SU-DHL-6 (cell line): ENCODE data around the gene NXPH4.

ENCODE experiments used
- H2AFZ ChIP-seq: fragments of 200-600 bp; sonication (generic); 2 replicates; pipeline ENCODE4 v1.6.1; 2014; ENCODE audit warnings: low read depth, mild to moderate bottlenecking, moderate library complexity, mixed read lengths, antibody characterized with exemption, low read length; ENCODE audit not compliant: severe bottlenecking
- H3F3A ChIP-seq: fragments of 200-600 bp; shearing (Covaris generic); 2 replicates; pipeline ENCODE4 v1.6.0; 2016; ENCODE audit warnings: antibody characterized with exemption, mild to moderate bottlenecking; ENCODE audit not compliant: insufficient read depth
- H3K27ac ChIP-seq: fragments of 200-600 bp; sonication (generic); 2 replicates; pipeline ENCODE4 v1.5.1; 2016; ENCODE audit warnings: low read depth, mild to moderate bottlenecking, low read length, moderate library complexity, mixed read lengths
- H3K27me3 ChIP-seq: fragments of 200-600 bp; sonication (generic), shearing (Covaris generic); 2 replicates; pipeline ENCODE4 v1.6.0; 2014; ENCODE audit warnings: mild to moderate bottlenecking, low read length
- H3K36me3 ChIP-seq: fragments of 200-600 bp; sonication (generic); 2 replicates; pipeline ENCODE4 v1.6.1; 2014; ENCODE audit warnings: mild to moderate bottlenecking, low read length, mixed read lengths
- H3K4me2 ChIP-seq: fragments of 300-600, 200-600 bp; shearing (Covaris generic), sonication (generic); 2 replicates; pipeline ENCODE4 v1.6.0; 2014; ENCODE audit warnings: low read length, low read depth, mild to moderate bottlenecking; ENCODE audit not compliant: poor library complexity, severe bottlenecking
- H3K4me3 ChIP-seq: fragments of 200-600 bp; sonication (generic); 2 replicates; pipeline ENCODE4 v1.5.1; 2014; ENCODE audit warnings: antibody characterized with exemption, low read length, mild to moderate bottlenecking, mixed read lengths; ENCODE audit not compliant: insufficient read depth, poor library complexity, severe bottlenecking
- H3K79me2 ChIP-seq: fragments of 200-600 bp; sonication (generic); 2 replicates; pipeline ENCODE4 v1.6.1; 2014; ENCODE audit warnings: mild to moderate bottlenecking, low read length, moderate library complexity; ENCODE audit not compliant: insufficient read depth
- H3K9ac ChIP-seq: fragments of 200-600 bp; sonication (generic); 2 replicates; pipeline ENCODE4 v1.7.0; 2014; ENCODE audit warnings: mild to moderate bottlenecking, low read length
- H3K9me2 ChIP-seq: fragments of 200-600 bp; sonication (generic); replicated peaks from 2 replicates; pipeline ENCODE4 v1.6.1; 2014; ENCODE audit warnings: low read length; ENCODE audit not compliant: insufficient read depth
- H3K9me3 ChIP-seq: fragments of 200-600 bp; sonication (generic); 2 replicates; pipeline ENCODE4 v1.6.1; 2014; ENCODE audit warnings: low read length, mixed read lengths; ENCODE audit not compliant: insufficient read depth
- H4K20me1 ChIP-seq: fragments of 200-600 bp; sonication (generic); 2 replicates; pipeline ENCODE4 v1.6.1; 2014; ENCODE audit warnings: low read depth, mild to moderate bottlenecking, antibody characterized with exemption, low read length, moderate library complexity, mixed read lengths
- EZH2phosphoT487 ChIP-seq: fragments of 200-600 bp; sonication (generic), shearing (Covaris generic); conservative IDR thresholded peaks from 2 replicates; pipeline ENCODE4 v1.6.1; 2018; ENCODE audit warnings: mild to moderate bottlenecking, antibody characterized with exemption, low read length, moderate library complexity, mixed read lengths
- TF ChIP-seq, protein P1 (sequence below): fragments of 200-600 bp; sonication (generic); IDR thresholded peaks from one replicate; pipeline ENCODE4 v1.5.1; 2017; ENCODE audit warnings: antibody characterized with exemption, mild to moderate bottlenecking, low read length, moderate library complexity; ENCODE audit not compliant: insufficient read depth, poor library complexity, severe bottlenecking

Gene NXPH4

DNA sequence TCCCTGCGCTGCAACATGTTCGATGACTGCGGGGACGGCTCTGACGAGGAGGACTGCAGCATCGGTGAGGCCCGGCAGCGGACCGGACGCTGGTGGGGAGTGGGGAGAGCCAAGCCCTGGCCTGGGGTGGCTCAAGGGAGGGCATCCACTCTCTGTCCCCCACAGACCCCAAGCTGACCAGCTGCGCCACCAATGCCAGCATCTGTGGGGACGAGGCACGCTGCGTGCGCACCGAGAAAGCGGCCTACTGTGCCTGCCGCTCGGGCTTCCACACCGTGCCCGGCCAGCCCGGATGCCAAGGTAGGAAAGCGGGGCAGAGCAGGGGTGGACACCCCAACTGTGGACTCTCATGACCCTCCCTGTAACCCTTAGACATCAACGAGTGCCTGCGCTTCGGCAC is 11.4 kb upstream of the NXPH4 start:
- H3K9me2 ChIP-seq = no peaks in the 10 kb centered on the region
- no peak overlapping the region for H3K4me3 ChIP-seq
- no peak overlapping the region for H3K27ac ChIP-seq
- no peaks in the 10 kb centered on the region for H3K9me3 ChIP-seq
- H3K4me2 ChIP-seq = no peak overlapping the region
- H2AFZ ChIP-seq = no peak overlapping the region
- no peaks in the 10 kb centered on the region for H3F3A ChIP-seq
- no peaks in the 10 kb centered on the region for H3K36me3 ChIP-seq
- no peaks in the 10 kb centered on the region for H3K27me3 ChIP-seq
- TF ChIP-seq, protein P1, sequence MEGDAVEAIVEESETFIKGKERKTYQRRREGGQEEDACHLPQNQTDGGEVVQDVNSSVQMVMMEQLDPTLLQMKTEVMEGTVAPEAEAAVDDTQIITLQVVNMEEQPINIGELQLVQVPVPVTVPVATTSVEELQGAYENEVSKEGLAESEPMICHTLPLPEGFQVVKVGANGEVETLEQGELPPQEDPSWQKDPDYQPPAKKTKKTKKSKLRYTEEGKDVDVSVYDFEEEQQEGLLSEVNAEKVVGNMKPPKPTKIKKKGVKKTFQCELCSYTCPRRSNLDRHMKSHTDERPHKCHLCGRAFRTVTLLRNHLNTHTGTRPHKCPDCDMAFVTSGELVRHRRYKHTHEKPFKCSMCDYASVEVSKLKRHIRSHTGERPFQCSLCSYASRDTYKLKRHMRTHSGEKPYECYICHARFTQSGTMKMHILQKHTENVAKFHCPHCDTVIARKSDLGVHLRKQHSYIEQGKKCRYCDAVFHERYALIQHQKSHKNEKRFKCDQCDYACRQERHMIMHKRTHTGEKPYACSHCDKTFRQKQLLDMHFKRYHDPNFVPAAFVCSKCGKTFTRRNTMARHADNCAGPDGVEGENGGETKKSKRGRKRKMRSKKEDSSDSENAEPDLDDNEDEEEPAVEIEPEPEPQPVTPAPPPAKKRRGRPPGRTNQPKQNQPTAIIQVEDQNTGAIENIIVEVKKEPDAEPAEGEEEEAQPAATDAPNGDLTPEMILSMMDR = no peak
- TF ChIP-seq EZH2phosphoT487 = no peak
- H3K9ac ChIP-seq = no peak overlapping the region
- H4K20me1 ChIP-seq = no peaks in the 10 kb centered on the region
- no peaks in the 10 kb centered on the region for H3K79me2 ChIP-seq

DNA sequence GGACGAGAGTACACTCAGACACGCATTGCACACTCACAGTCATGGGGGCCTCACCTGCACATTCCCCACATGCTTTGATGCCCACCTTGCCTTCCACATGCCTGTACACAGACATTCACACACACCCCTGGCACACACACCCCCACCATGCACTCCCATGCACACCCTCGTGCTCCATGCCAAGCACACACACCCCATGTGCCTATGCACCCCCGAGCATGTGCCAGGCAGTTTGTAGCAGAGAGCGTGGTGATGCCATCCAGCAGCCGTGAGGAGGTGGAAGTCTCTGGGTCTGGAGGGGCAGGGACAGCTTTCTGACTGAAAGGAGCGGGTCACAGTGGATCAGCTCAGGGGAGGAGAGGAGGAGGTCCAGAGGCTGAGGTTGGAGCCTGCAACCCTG is 10.7 kb upstream of the NXPH4 start:
- no peaks in the 10 kb centered on the region for H3K9me3 ChIP-seq
- no peaks in the 10 kb centered on the region for H3F3A ChIP-seq
- H3K4me2 ChIP-seq = no peak overlapping the region
- no peaks in the 10 kb centered on the region for H3K27me3 ChIP-seq
- H3K4me3 ChIP-seq = no peak overlapping the region
- TF ChIP-seq EZH2phosphoT487 = no peak
- TF ChIP-seq, protein P1 = no peak
- H3K36me3 ChIP-seq = no peaks in the 10 kb centered on the region
- no peak overlapping the region for H3K27ac ChIP-seq
- H2AFZ ChIP-seq = no peak overlapping the region
- no peaks in the 10 kb centered on the region for H4K20me1 ChIP-seq
- no peaks in the 10 kb centered on the region for H3K9me2 ChIP-seq
- H3K79me2 ChIP-seq = no peaks in the 10 kb centered on the region
- H3K9ac ChIP-seq = no peak overlapping the region

DNA sequence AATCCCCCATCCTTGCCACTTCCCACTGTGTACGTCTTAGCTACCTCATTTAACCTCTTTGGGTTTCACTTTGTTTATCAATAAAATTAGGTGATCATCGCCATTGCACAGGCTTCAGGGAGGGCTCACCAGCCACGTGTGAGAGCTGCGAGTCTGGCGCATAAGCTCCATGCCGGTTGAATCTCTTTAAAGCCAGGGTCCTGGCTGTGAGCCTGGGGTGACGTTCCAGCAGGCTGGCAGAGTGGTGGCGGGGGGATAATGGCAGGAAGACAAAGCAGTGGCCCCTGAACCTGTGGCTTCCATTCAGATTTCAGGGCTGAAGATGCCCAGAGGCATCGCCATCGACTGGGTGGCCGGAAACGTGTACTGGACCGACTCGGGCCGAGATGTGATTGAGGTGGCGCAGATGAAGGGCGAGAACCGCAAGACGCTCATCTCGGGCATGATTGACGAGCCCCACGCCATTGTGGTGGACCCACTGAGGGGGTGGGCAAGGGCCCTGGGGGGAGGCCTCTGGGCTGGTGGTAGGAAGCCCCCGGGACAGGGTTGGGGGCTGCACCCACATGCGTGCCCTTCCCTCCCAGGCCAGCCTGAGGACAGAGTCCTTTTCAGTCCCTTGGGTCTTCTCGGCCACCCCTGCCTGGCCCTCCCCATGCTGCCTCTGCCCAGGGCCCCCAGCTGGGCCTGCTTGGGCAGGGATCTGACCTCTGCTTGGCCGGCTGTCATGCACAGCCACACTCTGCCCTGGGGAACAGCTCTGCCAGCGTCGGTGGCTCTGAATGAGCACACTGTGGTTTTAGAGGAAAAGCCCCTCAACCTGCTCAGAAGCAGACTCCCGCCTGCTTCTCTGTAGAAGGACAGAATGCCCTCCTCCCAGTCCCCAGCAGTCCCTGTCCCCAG is 8.6 kb upstream of the NXPH4 start:
- H3K9me3 ChIP-seq = no peaks in the 10 kb centered on the region
- no peak overlapping the region for H3K9ac ChIP-seq
- no peak overlapping the region for H3K27ac ChIP-seq
- H3K4me3 ChIP-seq = no peak overlapping the region
- H3K27me3 ChIP-seq = no peaks in the 10 kb centered on the region
- TF ChIP-seq, protein P1 = no peak
- TF ChIP-seq EZH2phosphoT487 = no peak
- H4K20me1 ChIP-seq = no peaks in the 10 kb centered on the region
- H3K36me3 ChIP-seq = no peaks in the 10 kb centered on the region
- H2AFZ ChIP-seq = no peak overlapping the region
- no peak overlapping the region for H3K4me2 ChIP-seq
- no peaks in the 10 kb centered on the region for H3F3A ChIP-seq
- no peaks in the 10 kb centered on the region for H3K79me2 ChIP-seq
- H3K9me2 ChIP-seq = no peaks in the 10 kb centered on the region
